Ovary (tissue), 9 donors: ENCODE results near the gene MAFB. TPM values are rescaled to one million over a fixed set of nuclear protein-coding genes. Genes with fewer than 3 reads are reported as not detected.

Experiments
- DNase-seq, 5 donors: peaks; one replicate each; pipeline ENCODE4 v3.0.0-alpha.2; 2019 to 2020
- H3K27ac ChIP-seq, 2 donors: fragments of 200-600 bp; one replicate each; pipeline versions ENCODE4 v1.5.1 to v1.8.0; 2019 to 2022
- H3K27me3 ChIP-seq: fragments of 200-600 bp; one replicate; pipeline ENCODE4 v1.8.0; 2022
- H3K36me3 ChIP-seq: fragments of 200-600 bp; sonication (generic); one replicate; pipeline ENCODE4 v1.5.1; 2019
- H3K4me1 ChIP-seq: one replicate; pipeline ENCODE4 v1.8.1; 2013; ENCODE audit warnings: mild to moderate bottlenecking, moderate library complexity; ENCODE audit not compliant: insufficient read depth
- H3K4me3 ChIP-seq: fragments of 200-600 bp; sonication (generic); one replicate; pipeline ENCODE4 v1.5.1; 2017
- H3K9me3 ChIP-seq, 2 donors: fragments of 200-600 bp in 1 of 2; sonication (generic) in 1 of 2; one replicate each; pipeline versions ENCODE4 v1.5.1 to v1.8.1; 2013 to 2019; ENCODE audit warnings: mild to moderate bottlenecking in 1 of 2, moderate library complexity in 1 of 2
- CTCF ChIP-seq, 3 donors: fragments of 450-650 bp in 2 of 3; fragments of 200-600 bp in 1 of 3; IDR thresholded peaks; one replicate each; pipeline versions ENCODE4 v1.5.1 to v1.8.0; 2016 to 2022; ENCODE audit warnings: antibody characterized with exemption in 3 of 3, mild to moderate bottlenecking in 1 of 3
- EP300 ChIP-seq: sonication (generic); formaldehyde crosslinking; IDR thresholded peaks from one replicate; pipeline ENCODE4 v1.6.1; 2017; ENCODE audit warnings: antibody characterized with exemption
- POLR2A ChIP-seq: fragments of 450-650 bp; IDR thresholded peaks from one replicate; pipeline ENCODE4 v1.6.1; 2017; ENCODE audit warnings: antibody characterized with exemption, mild to moderate bottlenecking, moderate library complexity
- WGBS, 3 donors: extraction: QIAGEN DNeasy Blood & Tissue Kit in 1 of 3; methylation state at CpG; one replicate each; pipeline versions ENCODE4 v1.1.5 to v1.1.7; 2013 to 2017; 5-methylcytosine and 5-hydroxymethylcytosine counted together
- intact Hi-C, 4 donors: fragments of 100-400 bp; cut with DNase I; formaldehyde crosslinking; loops; one replicate each; pipeline versions ENCODE4 v1.11.0 to v1.15.1; 2022 to 2023
- polyA plus RNA-seq, 2 donors: library from polyadenylated mRNA; stranded (reverse); fragments of 200-250 nt in 1 of 2; fragments of 350-450 nt in 1 of 2; fragmentation: Illumina TruSeq in 1 of 2; extraction: RNeasy Lipid Tissue Mini Kit (QIAGEN cat#74804) in 1 of 2; gene quantifications; one replicate each; pipeline ENCODE4 v1.2.3, GENCODE V29; 2013 to 2014
- total RNA-seq, 7 donors: library from RNA; depleted of rRNA in 2 of 7; stranded (reverse); fragments of >200 nt in 2 of 7; fragmentation: NEBNext Ultra II Directional in 3 of 7; extraction: Animal tissue kit (Norgen Biotek cat#: 25700) in 3 of 7; gene quantifications; one replicate each; pipeline versions ENCODE4 v1.1.0 to v1.2.4, GENCODE V29; 2016 to 2023
- donor health status: DM: no; HTN: no; CAD: no; lungs with moderate emphysema.
- donor health status: DM: no; HTN: no; CAD: no.
- donor health status: Bipolar disorder and iron deficiency.
- donor health status: DM: yes; HTN: yes; CAD: no.
- donor health status: DM: no; HTN: no; CAD: no.
- donor health status: DM: yes; HTN: yes; CAD: no.

MAFB gene
- total and polyA plus RNA-seq, 9 donors, result 6.9 to 29.4 (median 11.9) TPM

DNA sequence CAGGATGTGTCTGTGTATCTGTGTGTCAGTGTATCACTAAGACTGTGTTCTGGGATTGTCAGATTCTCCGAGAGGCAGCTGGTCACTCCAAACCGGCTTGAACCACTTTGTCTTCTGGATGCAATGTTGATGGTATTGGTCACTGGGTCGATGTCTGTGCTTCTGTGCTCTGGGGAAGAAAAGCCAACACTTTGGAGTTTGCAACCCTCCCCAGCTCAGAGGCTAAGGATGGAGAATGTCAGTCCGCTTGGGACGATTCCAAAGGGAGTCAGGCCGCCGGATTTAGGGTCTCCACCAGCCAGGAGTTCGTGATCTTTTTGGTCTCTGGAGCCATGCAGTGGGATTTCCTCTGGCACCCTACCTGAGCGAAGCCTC lies 5.2 kb downstream of the MAFB start:
- no peak for TF ChIP-seq POLR2A
- TF ChIP-seq CTCF (IDR thresholded peaks at IDR 0.05), result no peak
- no peak for TF ChIP-seq EP300
- Histone ChIP-seq H3K4me3 (no peak overlapping the region), H3K9me3 (no peaks in the 10 kb centered on the region)

DNA sequence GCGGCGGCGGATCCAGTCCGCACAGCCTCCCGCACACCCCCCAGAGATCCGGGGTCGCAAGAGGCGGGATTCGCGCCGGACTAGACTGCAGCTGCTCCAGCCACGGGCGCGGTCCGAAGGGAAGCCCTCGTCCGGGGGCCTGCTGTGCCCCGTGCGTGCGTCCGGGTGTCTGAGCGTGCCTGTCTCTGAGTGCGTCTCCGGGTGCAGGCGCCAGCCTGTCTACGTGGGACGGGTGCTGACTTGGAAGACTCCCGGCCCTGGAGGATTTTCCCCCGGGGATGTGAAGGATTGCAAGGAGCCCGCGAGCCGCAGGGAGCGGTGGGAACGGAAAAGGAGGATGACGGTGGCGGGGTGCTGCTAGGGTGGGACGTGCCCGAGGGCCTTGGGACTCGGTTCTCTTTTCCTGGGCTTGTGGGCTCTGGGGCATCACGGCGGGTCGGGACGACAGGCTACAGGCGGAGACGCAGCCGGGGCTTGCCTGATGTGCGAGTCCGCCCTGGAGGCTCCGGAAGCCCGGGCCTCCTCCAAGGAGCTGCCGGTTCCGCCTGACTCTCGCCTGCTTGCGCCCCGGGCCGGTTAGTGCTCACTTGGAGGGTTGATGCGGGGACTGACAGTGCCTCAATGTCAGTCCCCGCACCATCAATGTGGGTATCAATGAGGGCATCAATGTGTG lies 5.7 kb downstream of the MAFB start:
- Histone ChIP-seq H3K4me1 (peaks cover 9% of the 10 kb centered on the region), H3K9me3 (no peaks in the 10 kb centered on the region), H3K4me3 (peak overlapping the region; percentile 18), H3K36me3 (no peaks in the 10 kb centered on the region), H3K27ac (no peak overlapping the region), H3K27me3 (no peaks in the 10 kb centered on the region)
- intact Hi-C loops, result loop anchor here in 2 of 4 donors (5.0 to 10.0 kb wide), 2 partner anchors 269 to 799 kb away; no protein-coding TSS in a partner anchor
- peak in 3 of 5 donors; percentile 16 to 49 (median 28) for DNase-seq
- 29 to 33% (median 31%) methylated on average over 53 to 58 of the region's 58 CpGs for WGBS, 3 donors
- TF ChIP-seq POLR2A (no peak), EP300 (no peak), CTCF (IDR thresholded peaks at IDR 0.05) (no peak)

More for the DNA sequence above, 5.2 kb downstream of the MAFB start:
- Histone ChIP-seq H3K4me1 (peaks cover 11% of the 10 kb centered on the region), H3K27ac (no peak overlapping the region), H3K27me3 (no peaks in the 10 kb centered on the region), H3K36me3 (no peaks in the 10 kb centered on the region)
- DNase-seq, result no peak
- intact Hi-C loops, result loop anchor here in 2 of 4 donors (5.0 to 10.0 kb wide), 2 partner anchors 268 to 799 kb away; no protein-coding TSS in a partner anchor
- 83 to 87% (median 85%) methylated on average over 9 of the region's 9 CpGs for WGBS, 3 donors

GRCh38 chr20:40682104-40682981 lies 6.7 kb downstream of the MAFB start:
- intact Hi-C loops, result loop anchor here in 2 of 4 donors (5.0 to 10.0 kb wide), 2 partner anchors 270 to 798 kb away; no protein-coding TSS in a partner anchor
- Histone ChIP-seq H3K27me3 (no peaks in the 10 kb centered on the region), H3K27ac (peak overlapping the region in 1 of 2 donors; percentile 57), H3K4me1 (peaks cover 3% of the 10 kb centered on the region), H3K9me3 (no peaks in the 10 kb centered on the region), H3K4me3 (no peak overlapping the region), H3K36me3 (no peaks in the 10 kb centered on the region)
- no peak for TF ChIP-seq CTCF (IDR thresholded peaks at IDR 0.05)
- no peak for TF ChIP-seq EP300
- TF ChIP-seq POLR2A, result no peak
- 25 to 50% (median 26%) methylated on average over 30 of the region's 30 CpGs for WGBS, 3 donors
- DNase-seq, result peak in 4 of 5 donors; percentile 38 to 48 (median 42)

- H3K9me3 ChIP-seq, result no peaks in the 10 kb centered on the region
- H3K27me3 ChIP-seq, result no peaks in the 10 kb centered on the region
- H3K4me1 ChIP-seq, result peaks cover 3% of the 10 kb centered on the region
- H3K36me3 ChIP-seq, result no peaks in the 10 kb centered on the region
- no peak overlapping the region for H3K4me3 ChIP-seq
- intact Hi-C loops, result loop anchor here in 2 of 4 donors (5.0 to 10.0 kb wide), 2 partner anchors 271 to 797 kb away; no protein-coding TSS in a partner anchor
- WGBS, 3 donors, result 90 to 92% (median 90%) methylated on average over 13 of the region's 13 CpGs
- DNase-seq, result no peak
- TF ChIP-seq EP300, result no peak
- TF ChIP-seq POLR2A, result no peak
- TF ChIP-seq CTCF (IDR thresholded peaks at IDR 0.05), result no peak
- H3K27ac ChIP-seq, result no peak overlapping the region
Observed at GRCh38 chr20:40681684-40682083, 7.4 kb downstream of the MAFB start.
